HepG2 (cell line): ENCODE data around the gene IRS1. TPM values are rescaled to one million over a fixed set of nuclear protein-coding genes. Genes with fewer than 3 reads are reported as not detected.

ENCODE experiments used
- EED ChIP-seq: sonication (generic); formaldehyde crosslinking; IDR thresholded peaks from 2 replicates; pipeline ENCODE4 v1.5.0; 2020; ENCODE audit warnings: mild to moderate bottlenecking, missing genetic modification reagents
- RAD51 ChIP-seq: fragments of 450-650 bp; IDR thresholded peaks from 2 replicates; pipeline ENCODE4 v1.6.1; 2016; ENCODE audit warnings: borderline replicate concordance
- TRIM24 ChIP-seq: sonication (generic); formaldehyde crosslinking; IDR thresholded peaks from 2 replicates; pipeline ENCODE4 v1.8.0; 2022; ENCODE audit warnings: mild to moderate bottlenecking, missing genetic modification reagents
- ZNF382 ChIP-seq: sonication (generic); formaldehyde crosslinking; IDR thresholded peaks from 2 replicates; pipeline ENCODE4 v1.5.0; 2020; ENCODE audit warnings: missing genetic modification reagents, mild to moderate bottlenecking, borderline replicate concordance
- ZNF607 ChIP-seq: sonication (generic); formaldehyde crosslinking; IDR thresholded peaks from 2 replicates; pipeline ENCODE4 v1.5.1; 2020; ENCODE audit warnings: missing genetic modification reagents, mild to moderate bottlenecking, borderline replicate concordance
- ZNF788 ChIP-seq: sonication (generic); formaldehyde crosslinking; IDR thresholded peaks from 2 replicates; pipeline ENCODE4 v1.5.0; 2020; ENCODE audit warnings: mild to moderate bottlenecking, missing genetic modification reagents, borderline replicate concordance
- ZNF792 ChIP-seq: IDR thresholded peaks from 2 replicates; pipeline ENCODE4 v1.6.1; 2016
- polyA plus RNA-seq, 8 experiments: library from polyadenylated mRNA; depleted of rRNA in 3 of 8; stranded (reverse) in 7 of 8; unstranded in 1 of 8; fragments of >200 nt; fragmentation: Illumina TruSeq in 4 of 8; extraction: Trizol in 4 of 8; gene quantifications; 2 replicates each; pipeline versions ENCODE4 v1.2.1 to v1.2.3, GENCODE V29; 2011 to 2016; ENCODE audit warnings: low read depth in 4 of 8, missing spikeins in 1 of 8, mixed read lengths in 1 of 8; ENCODE audit not compliant: insufficient read depth in 1 of 8
- total RNA-seq, 5 experiments: library from RNA; depleted of rRNA; stranded (reverse); fragments of >200 nt; fragmentation: Illumina TruSeq; extraction: Trizol; gene quantifications; 2 replicates each; pipeline ENCODE4 v1.2.3, GENCODE V29; 2016; ENCODE audit warnings: low read depth in 1 of 5
- TF ChIP-seq, protein P1 (sequence below): sonication (generic); formaldehyde crosslinking; IDR thresholded peaks from 2 replicates; pipeline ENCODE4 v1.4.0; 2020; ENCODE audit warnings: mild to moderate bottlenecking, missing genetic modification reagents
- TF ChIP-seq, protein P2 (sequence below): sonication (generic); formaldehyde crosslinking; IDR thresholded peaks from 2 replicates; pipeline ENCODE4 v1.9.0; 2021; ENCODE audit warnings: missing genetic modification reagents, mild to moderate bottlenecking, borderline replicate concordance
- TF ChIP-seq, protein P3 (sequence below): sonication (generic); formaldehyde crosslinking; IDR thresholded peaks from 2 replicates; pipeline ENCODE4 v1.8.1; 2022; ENCODE audit warnings: low read depth, mild to moderate bottlenecking, missing genetic modification reagents
- TF ChIP-seq, protein P4 (sequence below): sonication (generic); formaldehyde crosslinking; IDR thresholded peaks from 2 replicates; pipeline ENCODE4 v1.4.0; 2020; ENCODE audit warnings: mild to moderate bottlenecking, low read depth, missing genetic modification reagents
- TF ChIP-seq, protein P5 (sequence below): IDR thresholded peaks from 2 replicates; pipeline ENCODE4 v1.6.1; 2012; ENCODE audit warnings: low read depth, low read length, improper control_type of control experiment
- TF ChIP-seq, protein P6 (sequence below), 2 experiments: fragments of 450-650 bp in 1 of 2; sonication (generic) in 1 of 2; formaldehyde crosslinking; IDR thresholded peaks; 2 replicates each; pipeline versions ENCODE4 v1.5.0 to v1.8.0; 2020 to 2022; ENCODE audit warnings: mild to moderate bottlenecking in 1 of 2, missing genetic modification reagents in 1 of 2

The IRS1 gene
- total and polyA plus RNA-seq, 2 of the 13 experiments (the other 11 are each of a cell fraction or from before 2014, with no cell fraction given): 8.7 to 9.0 TPM

DNA sequence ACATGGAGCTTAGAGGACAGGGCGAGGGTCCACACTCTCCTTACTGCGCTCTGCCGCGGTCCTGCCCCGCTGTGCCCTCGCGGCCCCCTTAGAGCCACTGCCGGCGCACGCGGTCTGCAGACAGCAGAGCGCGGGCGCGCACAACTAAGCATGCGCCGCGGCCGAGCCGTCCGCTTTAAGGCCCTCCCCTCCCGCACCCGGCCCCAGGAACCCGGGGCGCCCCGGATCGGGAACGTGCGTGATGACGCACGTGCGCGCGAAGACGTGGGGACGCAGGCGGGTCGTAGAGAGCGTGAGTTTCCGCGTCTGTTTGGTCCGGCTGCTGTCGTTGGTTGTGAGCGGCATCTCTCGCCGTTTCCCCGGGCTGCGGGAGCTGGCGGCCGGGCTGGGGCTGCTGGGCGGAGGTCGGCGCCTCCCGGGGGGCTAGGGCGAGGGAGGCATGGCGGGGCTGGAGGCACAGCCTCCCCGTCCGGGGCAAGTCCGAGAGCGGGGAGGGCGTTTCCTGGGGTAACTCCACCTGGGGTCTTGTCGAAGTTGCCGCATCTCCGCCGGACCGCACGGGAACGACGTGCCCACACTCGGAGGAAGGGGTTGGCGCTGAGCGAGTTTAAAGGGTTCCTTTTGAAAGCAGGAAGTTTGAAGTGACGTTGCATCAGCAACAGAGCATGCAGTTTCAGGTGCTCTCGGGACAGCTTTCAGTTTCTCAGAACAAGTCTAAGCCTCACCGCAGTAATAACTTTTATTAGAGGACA is 36.4 kb upstream of the IRS1 start, which contains the start of gene RHBDD1 (continued):
- TF ChIP-seq, protein P1, sequence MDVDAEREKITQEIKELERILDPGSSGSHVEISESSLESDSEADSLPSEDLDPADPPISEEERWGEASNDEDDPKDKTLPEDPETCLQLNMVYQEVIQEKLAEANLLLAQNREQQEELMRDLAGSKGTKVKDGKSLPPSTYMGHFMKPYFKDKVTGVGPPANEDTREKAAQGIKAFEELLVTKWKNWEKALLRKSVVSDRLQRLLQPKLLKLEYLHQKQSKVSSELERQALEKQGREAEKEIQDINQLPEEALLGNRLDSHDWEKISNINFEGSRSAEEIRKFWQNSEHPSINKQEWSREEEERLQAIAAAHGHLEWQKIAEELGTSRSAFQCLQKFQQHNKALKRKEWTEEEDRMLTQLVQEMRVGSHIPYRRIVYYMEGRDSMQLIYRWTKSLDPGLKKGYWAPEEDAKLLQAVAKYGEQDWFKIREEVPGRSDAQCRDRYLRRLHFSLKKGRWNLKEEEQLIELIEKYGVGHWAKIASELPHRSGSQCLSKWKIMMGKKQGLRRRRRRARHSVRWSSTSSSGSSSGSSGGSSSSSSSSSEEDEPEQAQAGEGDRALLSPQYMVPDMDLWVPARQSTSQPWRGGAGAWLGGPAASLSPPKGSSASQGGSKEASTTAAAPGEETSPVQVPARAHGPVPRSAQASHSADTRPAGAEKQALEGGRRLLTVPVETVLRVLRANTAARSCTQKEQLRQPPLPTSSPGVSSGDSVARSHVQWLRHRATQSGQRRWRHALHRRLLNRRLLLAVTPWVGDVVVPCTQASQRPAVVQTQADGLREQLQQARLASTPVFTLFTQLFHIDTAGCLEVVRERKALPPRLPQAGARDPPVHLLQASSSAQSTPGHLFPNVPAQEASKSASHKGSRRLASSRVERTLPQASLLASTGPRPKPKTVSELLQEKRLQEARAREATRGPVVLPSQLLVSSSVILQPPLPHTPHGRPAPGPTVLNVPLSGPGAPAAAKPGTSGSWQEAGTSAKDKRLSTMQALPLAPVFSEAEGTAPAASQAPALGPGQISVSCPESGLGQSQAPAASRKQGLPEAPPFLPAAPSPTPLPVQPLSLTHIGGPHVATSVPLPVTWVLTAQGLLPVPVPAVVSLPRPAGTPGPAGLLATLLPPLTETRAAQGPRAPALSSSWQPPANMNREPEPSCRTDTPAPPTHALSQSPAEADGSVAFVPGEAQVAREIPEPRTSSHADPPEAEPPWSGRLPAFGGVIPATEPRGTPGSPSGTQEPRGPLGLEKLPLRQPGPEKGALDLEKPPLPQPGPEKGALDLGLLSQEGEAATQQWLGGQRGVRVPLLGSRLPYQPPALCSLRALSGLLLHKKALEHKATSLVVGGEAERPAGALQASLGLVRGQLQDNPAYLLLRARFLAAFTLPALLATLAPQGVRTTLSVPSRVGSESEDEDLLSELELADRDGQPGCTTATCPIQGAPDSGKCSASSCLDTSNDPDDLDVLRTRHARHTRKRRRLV: no peak
- no peak for TF ChIP-seq RAD51
- TF ChIP-seq TRIM24: 0 out of 2 replicates have a peak, but pooled peaks have one; percentile 16
- TF ChIP-seq EED: no peak; the same call in 1 of the 2 replicates
- no peak; the same call in 1 of the 2 replicates for TF ChIP-seq ZNF788
- TF ChIP-seq ZNF382 (CRISPR knock-in tag): no peak
- no peak for TF ChIP-seq ZNF607 (CRISPR knock-in tag)
- TF ChIP-seq, protein P2, sequence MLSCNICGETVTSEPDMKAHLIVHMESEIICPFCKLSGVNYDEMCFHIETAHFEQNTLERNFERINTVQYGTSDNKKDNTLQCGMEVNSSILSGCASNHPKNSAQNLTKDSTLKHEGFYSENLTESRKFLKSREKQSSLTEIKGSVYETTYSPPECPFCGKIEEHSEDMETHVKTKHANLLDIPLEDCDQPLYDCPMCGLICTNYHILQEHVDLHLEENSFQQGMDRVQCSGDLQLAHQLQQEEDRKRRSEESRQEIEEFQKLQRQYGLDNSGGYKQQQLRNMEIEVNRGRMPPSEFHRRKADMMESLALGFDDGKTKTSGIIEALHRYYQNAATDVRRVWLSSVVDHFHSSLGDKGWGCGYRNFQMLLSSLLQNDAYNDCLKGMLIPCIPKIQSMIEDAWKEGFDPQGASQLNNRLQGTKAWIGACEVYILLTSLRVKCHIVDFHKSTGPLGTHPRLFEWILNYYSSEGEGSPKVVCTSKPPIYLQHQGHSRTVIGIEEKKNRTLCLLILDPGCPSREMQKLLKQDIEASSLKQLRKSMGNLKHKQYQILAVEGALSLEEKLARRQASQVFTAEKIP: no peak
- TF ChIP-seq, protein P3, sequence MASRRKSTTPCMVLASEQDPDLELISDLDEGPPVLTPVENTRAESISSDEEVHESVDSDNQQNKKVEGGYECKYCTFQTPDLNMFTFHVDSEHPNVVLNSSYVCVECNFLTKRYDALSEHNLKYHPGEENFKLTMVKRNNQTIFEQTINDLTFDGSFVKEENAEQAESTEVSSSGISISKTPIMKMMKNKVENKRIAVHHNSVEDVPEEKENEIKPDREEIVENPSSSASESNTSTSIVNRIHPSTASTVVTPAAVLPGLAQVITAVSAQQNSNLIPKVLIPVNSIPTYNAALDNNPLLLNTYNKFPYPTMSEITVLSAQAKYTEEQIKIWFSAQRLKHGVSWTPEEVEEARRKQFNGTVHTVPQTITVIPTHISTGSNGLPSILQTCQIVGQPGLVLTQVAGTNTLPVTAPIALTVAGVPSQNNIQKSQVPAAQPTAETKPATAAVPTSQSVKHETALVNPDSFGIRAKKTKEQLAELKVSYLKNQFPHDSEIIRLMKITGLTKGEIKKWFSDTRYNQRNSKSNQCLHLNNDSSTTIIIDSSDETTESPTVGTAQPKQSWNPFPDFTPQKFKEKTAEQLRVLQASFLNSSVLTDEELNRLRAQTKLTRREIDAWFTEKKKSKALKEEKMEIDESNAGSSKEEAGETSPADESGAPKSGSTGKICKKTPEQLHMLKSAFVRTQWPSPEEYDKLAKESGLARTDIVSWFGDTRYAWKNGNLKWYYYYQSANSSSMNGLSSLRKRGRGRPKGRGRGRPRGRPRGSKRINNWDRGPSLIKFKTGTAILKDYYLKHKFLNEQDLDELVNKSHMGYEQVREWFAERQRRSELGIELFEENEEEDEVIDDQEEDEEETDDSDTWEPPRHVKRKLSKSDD (CRISPR knock-in tag): peak; percentile 63; the same call in 1 of the 2 replicates
- TF ChIP-seq, protein P4, sequence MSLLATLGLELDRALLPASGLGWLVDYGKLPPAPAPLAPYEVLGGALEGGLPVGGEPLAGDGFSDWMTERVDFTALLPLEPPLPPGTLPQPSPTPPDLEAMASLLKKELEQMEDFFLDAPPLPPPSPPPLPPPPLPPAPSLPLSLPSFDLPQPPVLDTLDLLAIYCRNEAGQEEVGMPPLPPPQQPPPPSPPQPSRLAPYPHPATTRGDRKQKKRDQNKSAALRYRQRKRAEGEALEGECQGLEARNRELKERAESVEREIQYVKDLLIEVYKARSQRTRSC (CRISPR knock-in tag): peak; percentile 82; the same call in 1 of the 2 replicates
- TF ChIP-seq, protein P5, sequence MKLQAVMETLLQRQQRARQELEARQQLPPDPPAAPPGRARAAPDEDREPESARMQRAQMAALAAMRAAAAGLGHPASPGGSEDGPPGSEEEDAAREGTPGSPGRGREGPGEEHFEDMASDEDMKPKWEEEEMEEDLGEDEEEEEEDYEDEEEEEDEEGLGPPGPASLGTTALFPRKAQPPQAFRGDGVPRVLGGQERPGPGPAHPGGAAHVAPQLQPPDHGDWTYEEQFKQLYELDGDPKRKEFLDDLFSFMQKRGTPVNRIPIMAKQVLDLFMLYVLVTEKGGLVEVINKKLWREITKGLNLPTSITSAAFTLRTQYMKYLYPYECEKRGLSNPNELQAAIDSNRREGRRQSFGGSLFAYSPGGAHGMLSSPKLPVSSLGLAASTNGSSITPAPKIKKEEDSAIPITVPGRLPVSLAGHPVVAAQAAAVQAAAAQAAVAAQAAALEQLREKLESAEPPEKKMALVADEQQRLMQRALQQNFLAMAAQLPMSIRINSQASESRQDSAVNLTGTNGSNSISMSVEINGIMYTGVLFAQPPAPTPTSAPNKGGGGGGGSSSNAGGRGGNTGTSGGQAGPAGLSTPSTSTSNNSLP: no peak
- TF ChIP-seq ZNF792 (CRISPR knock-in tag): no peak
- TF ChIP-seq, protein P6, sequence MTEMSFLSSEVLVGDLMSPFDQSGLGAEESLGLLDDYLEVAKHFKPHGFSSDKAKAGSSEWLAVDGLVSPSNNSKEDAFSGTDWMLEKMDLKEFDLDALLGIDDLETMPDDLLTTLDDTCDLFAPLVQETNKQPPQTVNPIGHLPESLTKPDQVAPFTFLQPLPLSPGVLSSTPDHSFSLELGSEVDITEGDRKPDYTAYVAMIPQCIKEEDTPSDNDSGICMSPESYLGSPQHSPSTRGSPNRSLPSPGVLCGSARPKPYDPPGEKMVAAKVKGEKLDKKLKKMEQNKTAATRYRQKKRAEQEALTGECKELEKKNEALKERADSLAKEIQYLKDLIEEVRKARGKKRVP (CRISPR knock-in tag; IDR thresholded peaks at IDR 0.05): peak in 1 of 2 experiments; percentile 97; a peak in 2 of 4 replicates
